HEK293 (cell line): ENCODE data around the gene CACNA2D1.

Source experiments
- GLI4 ChIP-seq: fragments of 450-650 bp; formaldehyde crosslinking; IDR thresholded peaks from 2 replicates; pipeline ENCODE4 v1.5.1; 2016; ENCODE audit warnings: missing biosample characterization, missing genetic modification characterization
- GLIS1 ChIP-seq: fragments of 450-650 bp; formaldehyde crosslinking; IDR thresholded peaks from 2 replicates; pipeline ENCODE4 v1.5.1; 2016; ENCODE audit warnings: missing biosample characterization, missing genetic modification characterization
- SP2 ChIP-seq: fragments of 450-650 bp; formaldehyde crosslinking; IDR thresholded peaks from 2 replicates; pipeline ENCODE4 v1.5.1; 2016; ENCODE audit warnings: missing biosample characterization, missing genetic modification characterization
- YY1 ChIP-seq: fragments of 450-650 bp; formaldehyde crosslinking; IDR thresholded peaks from 2 replicates; pipeline ENCODE4 v1.5.1; 2018; ENCODE audit warnings: missing biosample characterization, missing genetic modification characterization
- ZBTB8A ChIP-seq: fragments of 450-650 bp; formaldehyde crosslinking; IDR thresholded peaks from 2 replicates; pipeline ENCODE4 v1.5.1; 2016; ENCODE audit warnings: missing biosample characterization, missing genetic modification characterization
- ZNF10 ChIP-seq: fragments of 450-650 bp; formaldehyde crosslinking; IDR thresholded peaks from 2 replicates; pipeline ENCODE4 v1.5.1; 2017; ENCODE audit warnings: missing biosample characterization, missing genetic modification characterization
- ZNF514 ChIP-seq: fragments of 450-650 bp; formaldehyde crosslinking; IDR thresholded peaks from 2 replicates; pipeline ENCODE4 v1.5.1; 2016; ENCODE audit warnings: missing biosample characterization, missing genetic modification characterization
- ZNF596 ChIP-seq: fragments of 450-650 bp; IDR thresholded peaks from 2 replicates; pipeline ENCODE4 v1.5.0; 2018; ENCODE audit warnings: missing biosample characterization, mild to moderate bottlenecking, missing genetic modification characterization, moderate library complexity
- ZNF621 ChIP-seq: fragments of 450-650 bp; formaldehyde crosslinking; IDR thresholded peaks from 2 replicates; pipeline ENCODE4 v1.5.1; 2017; ENCODE audit warnings: missing biosample characterization, missing genetic modification characterization
- TF ChIP-seq, protein P1 (sequence below): fragments of 450-650 bp; formaldehyde crosslinking; IDR thresholded peaks from 2 replicates; pipeline ENCODE4 v1.5.1; 2016; ENCODE audit warnings: missing biosample characterization, missing genetic modification characterization
- TF ChIP-seq, protein P2 (sequence below): fragments of 450-650 bp; formaldehyde crosslinking; IDR thresholded peaks from 2 replicates; pipeline ENCODE4 v1.5.1; 2016; ENCODE audit warnings: missing biosample characterization, missing genetic modification characterization
- TF ChIP-seq, protein P3 (sequence below): fragments of 450-650 bp; formaldehyde crosslinking; IDR thresholded peaks from 2 replicates; pipeline ENCODE4 v1.5.1; 2017; ENCODE audit warnings: missing biosample characterization, mild to moderate bottlenecking, missing genetic modification characterization, moderate library complexity
- TF ChIP-seq, protein P4 (sequence below): fragments of 450-650 bp; formaldehyde crosslinking; IDR thresholded peaks from 2 replicates; pipeline ENCODE4 v1.5.1; 2016; ENCODE audit warnings: missing biosample characterization, missing genetic modification characterization

DNA sequence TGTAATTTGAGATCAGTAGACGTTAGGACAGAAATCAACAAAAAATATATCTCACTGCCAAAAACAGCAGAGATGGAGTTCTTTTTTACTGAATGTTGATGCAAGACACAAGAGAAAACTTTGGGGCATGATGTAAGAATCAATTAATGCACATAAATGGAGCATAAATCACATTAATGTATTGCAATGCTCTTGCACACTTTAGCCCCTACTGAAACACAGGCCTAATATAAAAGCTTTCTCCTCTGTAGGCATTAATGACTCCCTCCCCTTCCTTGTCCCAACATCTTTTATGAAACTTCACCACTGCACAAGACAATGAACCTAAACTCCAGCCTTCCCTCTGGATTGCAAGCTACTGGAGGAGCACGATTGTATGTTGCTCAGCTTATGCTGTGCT, 58.8 kb downstream of the CACNA2D1 start:
- TF ChIP-seq YY1 (no peak), GLIS1 (tag by site-specific recombination) (no peak), ZNF10 (tag by site-specific recombination) (no peak), ZNF514 (no peak), ZNF621 (no peak), GLI4 (tag by site-specific recombination) (no peak), ZBTB8A (tag by site-specific recombination) (no peak), SP2 (no peak), ZNF596 (no peak)
- TF ChIP-seq, protein P1, sequence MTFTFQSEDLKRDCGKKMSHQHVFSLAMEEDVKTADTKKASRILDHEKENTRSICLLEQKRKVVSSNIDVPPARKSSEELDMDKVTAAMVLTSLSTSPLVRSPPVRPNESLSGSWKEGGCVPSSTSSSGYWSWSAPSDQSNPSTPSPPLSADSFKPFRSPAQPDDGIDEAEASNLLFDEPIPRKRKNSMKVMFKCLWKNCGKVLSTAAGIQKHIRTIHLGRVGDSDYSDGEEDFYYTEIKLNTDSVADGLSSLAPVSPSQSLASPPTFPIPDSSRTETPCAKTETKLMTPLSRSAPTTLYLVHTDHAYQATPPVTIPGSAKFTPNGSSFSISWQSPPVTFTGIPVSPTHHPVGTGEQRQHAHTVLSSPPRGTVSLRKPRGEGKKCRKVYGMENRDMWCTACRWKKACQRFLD (tag by site-specific recombination) = no peak
- TF ChIP-seq, protein P2, sequence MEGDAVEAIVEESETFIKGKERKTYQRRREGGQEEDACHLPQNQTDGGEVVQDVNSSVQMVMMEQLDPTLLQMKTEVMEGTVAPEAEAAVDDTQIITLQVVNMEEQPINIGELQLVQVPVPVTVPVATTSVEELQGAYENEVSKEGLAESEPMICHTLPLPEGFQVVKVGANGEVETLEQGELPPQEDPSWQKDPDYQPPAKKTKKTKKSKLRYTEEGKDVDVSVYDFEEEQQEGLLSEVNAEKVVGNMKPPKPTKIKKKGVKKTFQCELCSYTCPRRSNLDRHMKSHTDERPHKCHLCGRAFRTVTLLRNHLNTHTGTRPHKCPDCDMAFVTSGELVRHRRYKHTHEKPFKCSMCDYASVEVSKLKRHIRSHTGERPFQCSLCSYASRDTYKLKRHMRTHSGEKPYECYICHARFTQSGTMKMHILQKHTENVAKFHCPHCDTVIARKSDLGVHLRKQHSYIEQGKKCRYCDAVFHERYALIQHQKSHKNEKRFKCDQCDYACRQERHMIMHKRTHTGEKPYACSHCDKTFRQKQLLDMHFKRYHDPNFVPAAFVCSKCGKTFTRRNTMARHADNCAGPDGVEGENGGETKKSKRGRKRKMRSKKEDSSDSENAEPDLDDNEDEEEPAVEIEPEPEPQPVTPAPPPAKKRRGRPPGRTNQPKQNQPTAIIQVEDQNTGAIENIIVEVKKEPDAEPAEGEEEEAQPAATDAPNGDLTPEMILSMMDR = no peak
- TF ChIP-seq, protein P3, sequence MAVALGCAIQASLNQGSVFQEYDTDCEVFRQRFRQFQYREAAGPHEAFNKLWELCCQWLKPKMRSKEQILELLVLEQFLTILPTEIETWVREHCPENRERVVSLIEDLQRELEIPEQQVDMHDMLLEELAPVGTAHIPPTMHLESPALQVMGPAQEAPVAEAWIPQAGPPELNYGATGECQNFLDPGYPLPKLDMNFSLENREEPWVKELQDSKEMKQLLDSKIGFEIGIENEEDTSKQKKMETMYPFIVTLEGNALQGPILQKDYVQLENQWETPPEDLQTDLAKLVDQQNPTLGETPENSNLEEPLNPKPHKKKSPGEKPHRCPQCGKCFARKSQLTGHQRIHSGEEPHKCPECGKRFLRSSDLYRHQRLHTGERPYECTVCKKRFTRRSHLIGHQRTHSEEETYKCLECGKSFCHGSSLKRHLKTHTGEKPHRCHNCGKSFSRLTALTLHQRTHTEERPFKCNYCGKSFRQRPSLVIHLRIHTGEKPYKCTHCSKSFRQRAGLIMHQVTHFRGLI (tag by site-specific recombination) = no peak
- TF ChIP-seq, protein P4, sequence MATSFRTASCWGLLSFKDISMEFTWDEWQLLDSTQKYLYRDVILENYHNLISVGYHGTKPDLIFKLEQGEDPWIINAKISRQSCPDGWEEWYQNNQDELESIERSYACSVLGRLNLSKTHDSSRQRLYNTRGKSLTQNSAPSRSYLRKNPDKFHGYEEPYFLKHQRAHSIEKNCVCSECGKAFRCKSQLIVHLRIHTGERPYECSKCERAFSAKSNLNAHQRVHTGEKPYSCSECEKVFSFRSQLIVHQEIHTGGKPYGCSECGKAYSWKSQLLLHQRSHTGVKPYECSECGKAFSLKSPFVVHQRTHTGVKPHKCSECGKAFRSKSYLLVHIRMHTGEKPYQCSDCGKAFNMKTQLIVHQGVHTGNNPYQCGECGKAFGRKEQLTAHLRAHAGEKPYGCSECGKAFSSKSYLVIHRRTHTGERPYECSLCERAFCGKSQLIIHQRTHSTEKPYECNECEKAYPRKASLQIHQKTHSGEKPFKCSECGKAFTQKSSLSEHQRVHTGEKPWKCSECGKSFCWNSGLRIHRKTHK (tag by site-specific recombination) = no peak
